Vein endothelial cell (primary cell): ENCODE measurements around the gene CFAP91. TPM values are rescaled to one million over a fixed set of nuclear protein-coding genes. Genes with fewer than 3 reads are reported as not detected.

ENCODE experiments used
- total RNA-seq: library from RNA; depleted of rRNA; stranded (reverse); fragments of >200 nt; gene quantifications from 2 replicates; pipeline ENCODE4 v1.2.3, GENCODE V29; 2012

The CFAP91 gene
- total RNA-seq, result 0.10 and 0.33 TPM in 2 replicates

DNA sequence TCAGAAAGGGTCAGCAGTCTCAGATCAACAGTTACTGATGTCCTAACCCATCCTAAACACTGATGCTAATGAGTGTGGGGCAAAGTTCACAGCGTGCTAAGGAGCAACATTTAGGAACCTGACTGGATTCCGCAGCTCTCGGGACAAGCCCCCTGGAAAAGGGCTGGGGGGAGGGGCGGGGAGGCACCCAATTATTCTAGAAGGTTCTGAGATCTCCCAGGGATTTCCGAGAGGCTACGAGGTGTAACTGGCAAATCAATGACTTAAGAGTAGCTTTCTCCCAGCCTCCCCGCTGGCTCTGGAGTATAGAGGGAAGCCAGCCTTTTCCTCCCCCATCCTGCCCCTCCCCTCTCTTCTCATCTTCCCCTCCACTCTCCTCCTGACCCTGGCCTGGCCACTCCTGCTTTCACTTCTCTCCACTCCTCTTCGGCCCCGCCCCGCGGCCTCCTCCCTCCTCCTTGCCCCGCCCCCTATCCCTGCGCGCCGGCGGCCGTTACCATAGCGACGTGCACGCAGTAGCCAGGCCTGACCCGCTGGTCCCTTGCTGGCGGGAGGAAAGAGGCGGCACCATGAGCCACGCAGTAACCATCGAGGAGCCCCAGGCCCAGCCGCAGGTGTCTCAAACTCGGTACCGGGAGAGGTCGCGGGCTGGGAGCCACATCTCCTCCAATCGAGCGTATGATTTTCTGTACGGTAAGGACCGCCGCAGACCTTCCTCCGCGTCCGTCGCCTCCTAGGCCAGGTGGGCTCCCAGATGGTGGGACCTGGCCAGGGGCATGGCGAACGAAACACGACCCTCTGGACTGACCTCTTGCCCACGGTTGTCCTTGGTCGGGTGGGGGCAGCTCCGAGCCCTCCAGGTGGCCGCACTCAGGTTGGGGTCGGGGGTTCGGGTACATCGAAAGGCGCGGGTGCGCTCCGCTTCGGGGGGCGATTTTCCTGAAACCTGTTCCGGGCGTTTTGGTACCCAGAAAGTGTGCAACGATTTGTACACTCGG is at the start of gene CFAP91:
Gene CFAP91 (plus strand): TSS at position 493 of the 998 bp plus-strand sequence. CDS start 77 bp downstream, at position 570.

GRCh38 chr3:119660474-119661440 is 42.1 kb upstream of the CFAP91 start, which contains the start of gene POPDC2:
POPDC2 (minus strand) TSS chr3:119660589; CDS start chr3:119660423, 166 bp downstream.

GRCh38 chr3:119676771-119677640 is 25.8 kb upstream of the CFAP91 start, which contains the start of gene COX17:
COX17 (minus strand) TSS chr3:119677406; CDS start chr3:119677310, 96 bp downstream.

Other genes with a start within 250 kb of the CFAP91 start
- gene TMEM39A, start 239.4 kb upstream of the CFAP91 start, total RNA-seq, result 44.1 and 46.0 TPM in 2 replicates
- 14.7 and 25.2 TPM in 2 replicates for gene POGLUT1, start 234.1 kb upstream of the CFAP91 start, total RNA-seq
- 35.6 and 44.7 TPM in 2 replicates for gene TIMMDC1, start 204.5 kb upstream of the CFAP91 start, total RNA-seq
- gene CD80, start 143.4 kb upstream of the CFAP91 start, total RNA-seq, result not detected in 2 replicates
- 5.9 and 9.2 TPM in 2 replicates for gene ADPRH, start 123.5 kb upstream of the CFAP91 start, total RNA-seq
- 0.96 and 1.3 TPM in 2 replicates for gene PLA1A, start 105.1 kb upstream of the CFAP91 start, total RNA-seq
- gene POPDC2, start 42.4 kb upstream of the CFAP91 start, total RNA-seq, result 0.33 and 0.48 TPM in 2 replicates
- gene COX17, start 25.6 kb upstream of the CFAP91 start, total RNA-seq, result 8.9 and 10.5 TPM in 2 replicates
- gene NR1I2, start 79.1 kb downstream of the CFAP91 start, total RNA-seq, result 0.38 TPM in 1 of 2 replicates, not detected in the other